Measurements from ENCODE around the gene DCHS2.

Gene DCHS2

GRCh38 chr4:154192585-154192984 is 299.0 kb downstream of the DCHS2 start:
- DNase-seq: no peak

DNA sequence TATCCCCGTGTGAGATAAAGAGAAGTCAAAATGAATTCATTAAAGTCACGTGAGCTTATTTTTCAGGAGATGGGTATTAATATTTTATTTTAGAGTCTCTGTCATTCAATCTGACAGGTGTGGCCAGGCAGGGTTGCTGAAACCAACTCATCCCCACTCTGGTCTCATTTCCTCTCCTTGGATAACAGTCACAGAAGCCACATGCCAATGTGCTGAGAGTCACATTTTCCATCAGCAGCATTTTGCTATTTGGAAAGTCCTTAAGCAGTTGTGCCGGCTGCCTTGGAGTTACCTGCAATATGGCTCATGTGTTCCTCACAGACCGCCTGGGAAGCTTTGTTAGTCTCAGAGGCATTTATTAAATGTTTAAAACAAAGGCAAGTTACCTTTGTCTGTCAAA is 302.3 kb downstream of the DCHS2 start:
- no peak for DNase-seq

GRCh38 chr4:154186888-154187287 is 304.7 kb downstream of the DCHS2 start:
- DNase-seq: no peak

DNA sequence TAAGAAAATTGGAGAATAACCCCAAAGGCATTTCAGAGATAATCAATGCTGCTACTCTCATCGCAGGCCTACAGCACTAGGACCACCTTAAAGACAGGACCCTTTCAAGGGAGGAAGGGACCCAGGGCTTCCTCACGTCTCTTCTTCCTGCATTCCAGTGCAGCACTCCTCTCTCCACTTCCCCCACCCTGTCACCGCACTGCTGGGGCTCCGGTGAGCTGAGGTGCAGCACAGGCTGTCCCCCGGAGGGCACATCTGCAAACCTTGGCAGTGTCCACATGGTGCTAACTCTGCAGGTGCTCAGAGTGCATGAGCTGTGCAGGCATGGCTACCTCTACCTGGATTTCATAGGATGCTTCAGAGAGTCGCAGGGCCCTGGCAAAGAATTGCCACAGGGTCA is 305.6 kb downstream of the DCHS2 start:
- no peak for DNase-seq

DNA sequence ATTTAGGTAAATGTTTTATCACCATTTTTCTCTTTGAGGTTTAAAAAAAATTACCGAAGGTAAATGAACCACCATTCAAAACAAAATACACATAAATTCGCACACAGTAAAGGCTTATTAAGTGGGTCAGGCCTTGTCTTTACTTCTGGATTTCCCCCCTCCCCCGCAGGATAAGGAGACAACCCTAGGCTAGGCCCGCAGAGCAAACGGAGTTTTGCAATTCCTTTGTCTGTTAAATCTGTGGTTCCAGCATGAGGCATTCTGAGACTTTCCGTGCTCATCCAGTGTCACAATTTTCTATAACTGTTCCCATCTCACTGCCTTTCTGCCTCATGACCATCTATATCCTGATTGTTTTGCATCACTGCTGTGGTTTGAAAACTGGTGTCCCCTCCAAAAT is 307.4 kb downstream of the DCHS2 start:
- no peak for DNase-seq

DNA sequence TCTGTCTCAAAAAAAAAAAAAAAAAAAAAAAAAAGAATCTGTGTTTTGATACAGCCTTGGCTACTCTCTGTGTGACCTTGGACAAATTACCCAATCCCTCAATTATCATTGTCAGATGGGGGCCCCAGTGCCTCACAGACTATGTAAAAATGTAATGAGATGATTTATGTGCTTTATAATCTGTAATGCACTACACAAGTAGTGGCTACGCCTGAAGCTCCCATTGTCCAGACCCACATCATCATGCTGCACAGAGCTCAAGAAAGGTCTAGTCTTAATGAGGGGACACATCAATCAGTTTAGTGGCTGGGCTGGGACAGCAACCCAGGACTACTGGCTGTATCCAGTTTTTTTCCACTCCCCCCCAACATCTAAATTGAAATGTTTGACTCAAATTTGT is 308.3 kb downstream of the DCHS2 start:
- no peak for DNase-seq
